Endodermal cell (in vitro differentiated cells): ENCODE results near the gene RUFY1. TPM values are rescaled to one million over a fixed set of nuclear protein-coding genes. Genes with fewer than 3 reads are reported as not detected.
"Not testable (repeated sequence)": the region's sequence is repeated elsewhere in the genome, so short reads cannot be mapped to it uniquely, and the experiment has no call there.

Experiments used
- DNase-seq: peaks from one replicate; pipeline ENCODE4 v3.0.0-alpha.2; 2017
- H3K27ac ChIP-seq: 2 replicates; pipeline ENCODE4 v1.5.1; 2013; ENCODE audit warnings: mild to moderate bottlenecking, low read depth, low read length, moderate library complexity
- H3K27me3 ChIP-seq: 2 replicates; pipeline ENCODE4 v1.6.1; 2013; ENCODE audit warnings: mild to moderate bottlenecking, low read length, moderate library complexity; ENCODE audit not compliant: insufficient read depth, control insufficient read depth, poor library complexity, severe bottlenecking
- H3K36me3 ChIP-seq: 2 replicates; pipeline ENCODE4 v1.7.0; 2013; ENCODE audit warnings: mild to moderate bottlenecking, low read length, moderate library complexity; ENCODE audit not compliant: control insufficient read depth, insufficient read depth
- H3K4me1 ChIP-seq: one replicate; pipeline ENCODE4 v1.7.0; 2013; ENCODE audit warnings: low read length; ENCODE audit not compliant: control insufficient read depth, insufficient read depth
- H3K4me3 ChIP-seq: 2 replicates; pipeline ENCODE4 v1.5.1; 2013; ENCODE audit warnings: mild to moderate bottlenecking, low read length, moderate library complexity
- H3K9ac ChIP-seq: 2 replicates; pipeline ENCODE4 v1.6.1; 2013; ENCODE audit warnings: mild to moderate bottlenecking, low read length, moderate library complexity; ENCODE audit not compliant: poor library complexity, severe bottlenecking; ENCODE audit errors: extremely low read depth
- H3K9me3 ChIP-seq: 2 replicates; pipeline ENCODE4 v1.6.1; 2013; ENCODE audit warnings: mild to moderate bottlenecking, low read length, moderate library complexity; ENCODE audit not compliant: control insufficient read depth
- H3K27ac Mint-ChIP-seq: 2 replicates; pipeline ENCODE4 v1.8.0; 2020; ENCODE audit warnings: mixed read lengths
- H3K27me3 Mint-ChIP-seq: 2 replicates; pipeline ENCODE4 v1.8.0; 2021; ENCODE audit warnings: mild to moderate bottlenecking, mixed read lengths; ENCODE audit not compliant: insufficient read depth
- H3K36me3 Mint-ChIP-seq: 2 replicates; pipeline ENCODE4 v1.8.0; 2020; ENCODE audit warnings: low read depth, mixed read lengths
- H3K4me1 Mint-ChIP-seq: 2 replicates; pipeline ENCODE4 v1.8.0; 2020; ENCODE audit warnings: mixed read lengths
- H3K4me3 Mint-ChIP-seq: 2 replicates; pipeline ENCODE4 v1.8.0; 2020; ENCODE audit warnings: mild to moderate bottlenecking, moderate library complexity, mixed read lengths
- H3K9me3 Mint-ChIP-seq: 2 replicates; pipeline ENCODE4 v1.8.0; 2020; ENCODE audit warnings: mild to moderate bottlenecking, mixed read lengths
- CTCF ChIP-seq: fragments of 200-600 bp; sonication (generic); conservative IDR thresholded peaks from 2 replicates; pipeline ENCODE4 v1.5.0; 2021; ENCODE audit warnings: antibody characterized with exemption, mild to moderate bottlenecking
- WGBS, 2 experiments: methylation state at CpG; one replicate each; pipeline versions ENCODE4 v1.1.5 to v1.1.7; 2013; ENCODE audit warnings: missing lambda C conversion rate in 2 of 2, mixed read lengths in 1 of 2; ENCODE audit not compliant: insufficient coverage in 1 of 2, insufficient read length in 1 of 2; 5-methylcytosine and 5-hydroxymethylcytosine counted together
- total RNA-seq, 2 donors: library from RNA; stranded (reverse); fragmentation: NEBNext Ultra II Directional in 1 of 2; extraction: Animal tissue kit (Norgen Biotek cat#: 25700) in 1 of 2; gene quantifications; 2 replicates in 1 of 2; 3 replicates in 1 of 2; pipeline ENCODE4 v1.2.1, GENCODE V29; 2021

Gene RUFY1
- total RNA-seq, 2 donors from 2014 or later, result 45.7 to 74.0 TPM

- peak within 1 kb of the TSS; percentile 94 for H3K4me3 ChIP-seq
- 0 to 1% methylated on average over 47 to 92 of the region's 92 CpGs for WGBS, 2 experiments
- H3K9me3 ChIP-seq, result no peaks in the 10 kb centered on the region
- peak within 1 kb of the TSS; percentile 97 for H3K27ac ChIP-seq
- Mint-ChIP-seq H3K4me1 (peaks cover 33% of the 10 kb centered on the region), H3K36me3 (peaks cover 45% of the 10 kb centered on the region), H3K4me3 (peak within 1 kb of the TSS; percentile 97), H3K27me3 (no peaks in the 10 kb centered on the region), H3K9me3 (peaks cover 2% of the 10 kb centered on the region), H3K27ac (peak within 1 kb of the TSS; percentile 100)
- peaks cover 9% of the 10 kb centered on the region for H3K4me1 ChIP-seq
- H3K27me3 ChIP-seq, result no peaks in the 10 kb centered on the region
- no peak for TF ChIP-seq CTCF
- H3K9ac ChIP-seq, result peak within 1 kb of the TSS; percentile 99
- H3K36me3 ChIP-seq, result peaks cover 43% of the 10 kb centered on the region
- peak; percentile 99 for DNase-seq
These were observed 72.9 kb downstream of the RUFY1 start, which contains the start of gene HNRNPH1 for GRCh38 chr5:179623003-179623905. TSS of gene HNRNPH1 (minus strand) at chr5:179623671. CDS start at chr5:179623133, 538 bp downstream.

GRCh38 chr5:179623906-179624741 lies 73.8 kb downstream of the RUFY1 start:
- Histone ChIP-seq H3K36me3 (peaks cover 35% of the 10 kb centered on the region), H3K4me1 (peaks cover 9% of the 10 kb centered on the region), H3K9me3 (no peaks in the 10 kb centered on the region), H3K4me3 (peak overlapping the region; percentile 87), H3K9ac (peak overlapping the region; percentile 99), H3K27me3 (no peaks in the 10 kb centered on the region), H3K27ac (peak overlapping the region; percentile 97)
- Mint-ChIP-seq H3K36me3 (peaks cover 37% of the 10 kb centered on the region), H3K4me1 (peaks cover 30% of the 10 kb centered on the region), H3K27ac (peak overlapping the region; percentile 100), H3K27me3 (no peaks in the 10 kb centered on the region), H3K4me3 (peak overlapping the region; percentile 97), H3K9me3 (peaks cover 2% of the 10 kb centered on the region)
- peak; percentile 62 for DNase-seq
- TF ChIP-seq CTCF, result no peak
- 29 to 48% methylated on average over 57 to 68 of the region's 68 CpGs for WGBS, 2 experiments

GRCh38 chr5:179624841-179625271 lies 74.5 kb downstream of the RUFY1 start:
- Mint-ChIP-seq H3K4me3 (peak overlapping the region; percentile 97), H3K4me1 (peaks cover 26% of the 10 kb centered on the region), H3K9me3 (peaks cover 2% of the 10 kb centered on the region), H3K36me3 (peaks cover 33% of the 10 kb centered on the region), H3K27me3 (no peaks in the 10 kb centered on the region), H3K27ac (peak overlapping the region; percentile 100)
- no peaks in the 10 kb centered on the region for H3K27me3 ChIP-seq
- no peak for TF ChIP-seq CTCF
- H3K4me3 ChIP-seq, result peak overlapping the region; percentile 87
- no peak overlapping the region for H3K27ac ChIP-seq
- peaks cover 27% of the 10 kb centered on the region for H3K36me3 ChIP-seq
- WGBS, 2 experiments, result 69 to 74% methylated on average over 4 to 9 of the region's 9 CpGs
- peak; percentile 77 for DNase-seq
- peak overlapping the region; percentile 99 for H3K9ac ChIP-seq
- H3K9me3 ChIP-seq, result no peaks in the 10 kb centered on the region
- peaks cover 9% of the 10 kb centered on the region for H3K4me1 ChIP-seq

- not testable (repeated sequence) for H3K27me3 ChIP-seq, H3K36me3 ChIP-seq, H3K27ac Mint-ChIP-seq, H3K36me3 Mint-ChIP-seq, H3K4me3 ChIP-seq, H3K27me3 Mint-ChIP-seq, H3K9me3 ChIP-seq, DNase-seq, H3K4me3 Mint-ChIP-seq, H3K9me3 Mint-ChIP-seq, H3K9ac ChIP-seq, H3K27ac ChIP-seq, H3K4me1 ChIP-seq, H3K4me1 Mint-ChIP-seq
- WGBS, 2 experiments, result 89 to 97% methylated on average over 9 to 16 of the region's 38 CpGs
These were observed 83.4 kb downstream of the RUFY1 start for GRCh38 chr5:179633501-179634369.
